ENCODE measurements around the gene FBXO7. TPM values are rescaled to one million over a fixed set of nuclear protein-coding genes. Genes with fewer than 3 reads are reported as not detected.

FBXO7 gene
- total RNA-seq, 3 donors from 2014 or later (not counting 1 experiment from before 2014, with no cell fraction given): 173 to 208 (median 198) TPM

- DNase-seq: peak; percentile 35 to 80
- H3K4me1 ChIP-seq (ENCODE audit: control insufficient read depth, insufficient read depth, low read length): no peaks in the 10 kb centered on the region
- intact Hi-C loops (cut with micrococcal nuclease): loop anchor here (1.0 to 5.0 kb wide), 2 partner anchors 268 to 458 kb away; no protein-coding TSS in a partner anchor
- 60% methylated on average over 29 of the region's 29 CpGs for WGBS (ENCODE audit: insufficient coverage)
- H3K4me3 ChIP-seq (ENCODE audit: low read length): no peak overlapping the region
- no peaks in the 10 kb centered on the region for H3K9me3 ChIP-seq (ENCODE audit: control insufficient read depth, insufficient read depth, low read length)
- no peaks in the 10 kb centered on the region for H3K27me3 ChIP-seq (ENCODE audit: control insufficient read depth, insufficient read depth, low read length)
- Mint-ChIP-seq H3K9me3 (no peaks in the 10 kb centered on the region), H3K36me3 (no peaks in the 10 kb centered on the region), H3K27me3 (ENCODE audit: low read depth in 2 of 2) (peaks cover 0 to 7% of the 10 kb centered on the region in 2 donors), H3K4me1 (no peaks in the 10 kb centered on the region), H3K4me3 (no peak overlapping the region), H3K27ac (no peak overlapping the region)
- TF ChIP-seq CTCF (IDR thresholded peaks at IDR 0.05): peak; percentile 63
- H3K36me3 ChIP-seq (ENCODE audit: control insufficient read depth, insufficient read depth, low read length): no peaks in the 10 kb centered on the region
- ATAC-seq: peak; percentile 49 to 81 (median 57)
- no peak overlapping the region for H3K27ac ChIP-seq (ENCODE audit: low read length)
These were observed 54.7 kb downstream of the FBXO7 start for GRCh38 chr22:32528984-32529982.

- Histone ChIP-seq H3K4me3 (ENCODE audit: low read length) (no peak overlapping the region), H3K36me3 (ENCODE audit: control insufficient read depth, insufficient read depth, low read length) (no peaks in the 10 kb centered on the region), H3K9me3 (ENCODE audit: control insufficient read depth, insufficient read depth, low read length) (no peaks in the 10 kb centered on the region), H3K4me1 (ENCODE audit: control insufficient read depth, insufficient read depth, low read length) (no peaks in the 10 kb centered on the region), H3K27me3 (ENCODE audit: control insufficient read depth, insufficient read depth, low read length) (no peaks in the 10 kb centered on the region), H3K27ac (ENCODE audit: low read length) (no peak overlapping the region)
- H3K36me3 Mint-ChIP-seq: no peaks in the 10 kb centered on the region
- TF ChIP-seq CTCF (IDR thresholded peaks at IDR 0.05): no peak
- no peak for DNase-seq
- no peaks in the 10 kb centered on the region for H3K9me3 Mint-ChIP-seq
- WGBS (ENCODE audit: insufficient coverage): 79% methylated on average over 7 of the region's 7 CpGs
- no peak overlapping the region for H3K27ac Mint-ChIP-seq
- no peak overlapping the region for H3K4me3 Mint-ChIP-seq
- no peak for ATAC-seq
- no peaks in the 10 kb centered on the region for H3K4me1 Mint-ChIP-seq
- peaks cover 0 to 7% of the 10 kb centered on the region in 2 donors for H3K27me3 Mint-ChIP-seq (ENCODE audit: low read depth in 2 of 2)
- intact Hi-C loops (cut with micrococcal nuclease): no loop called here
These were observed 56.6 kb downstream of the FBXO7 start for GRCh38 chr22:32531228-32531627.

GRCh38 chr22:32531931-32532819 is 57.6 kb downstream of the FBXO7 start:
- TF ChIP-seq CTCF (IDR thresholded peaks at IDR 0.05): no peak
- Histone ChIP-seq H3K4me3 (ENCODE audit: low read length) (no peak overlapping the region), H3K27ac (ENCODE audit: low read length) (no peak overlapping the region), H3K9me3 (ENCODE audit: control insufficient read depth, insufficient read depth, low read length) (no peaks in the 10 kb centered on the region), H3K36me3 (ENCODE audit: control insufficient read depth, insufficient read depth, low read length) (no peaks in the 10 kb centered on the region), H3K27me3 (ENCODE audit: control insufficient read depth, insufficient read depth, low read length) (no peaks in the 10 kb centered on the region), H3K4me1 (ENCODE audit: control insufficient read depth, insufficient read depth, low read length) (no peaks in the 10 kb centered on the region)
- H3K4me1 Mint-ChIP-seq: no peaks in the 10 kb centered on the region
- no peak overlapping the region for H3K27ac Mint-ChIP-seq
- H3K9me3 Mint-ChIP-seq: no peaks in the 10 kb centered on the region
- WGBS (ENCODE audit: insufficient coverage): 88% methylated on average over 19 of the region's 19 CpGs
- no peak overlapping the region for H3K4me3 Mint-ChIP-seq
- DNase-seq (no peak), ATAC-seq (no peak)
- intact Hi-C loops (cut with micrococcal nuclease): no loop called here
- H3K36me3 Mint-ChIP-seq: no peaks in the 10 kb centered on the region
- H3K27me3 Mint-ChIP-seq (ENCODE audit: low read depth in 2 of 2): peaks cover 0 to 7% of the 10 kb centered on the region in 2 donors

Measured in natural killer cell (primary cell).